HG03432 (cell line): ENCODE measurements around the gene PCAT7.
"Not testable (repeated sequence)": the region's sequence is repeated elsewhere in the genome, so short reads cannot be mapped to it uniquely, and the experiment has no call there.

Source experiments
- ATAC-seq: cut with Tn5 transposase; IDR thresholded peaks from one replicate; pipeline ENCODE4 v1.9.1; 2021; ENCODE audit warnings: mild to moderate bottlenecking, moderate library complexity; ENCODE audit not compliant: unreplicated experiment

Gene PCAT7

DNA sequence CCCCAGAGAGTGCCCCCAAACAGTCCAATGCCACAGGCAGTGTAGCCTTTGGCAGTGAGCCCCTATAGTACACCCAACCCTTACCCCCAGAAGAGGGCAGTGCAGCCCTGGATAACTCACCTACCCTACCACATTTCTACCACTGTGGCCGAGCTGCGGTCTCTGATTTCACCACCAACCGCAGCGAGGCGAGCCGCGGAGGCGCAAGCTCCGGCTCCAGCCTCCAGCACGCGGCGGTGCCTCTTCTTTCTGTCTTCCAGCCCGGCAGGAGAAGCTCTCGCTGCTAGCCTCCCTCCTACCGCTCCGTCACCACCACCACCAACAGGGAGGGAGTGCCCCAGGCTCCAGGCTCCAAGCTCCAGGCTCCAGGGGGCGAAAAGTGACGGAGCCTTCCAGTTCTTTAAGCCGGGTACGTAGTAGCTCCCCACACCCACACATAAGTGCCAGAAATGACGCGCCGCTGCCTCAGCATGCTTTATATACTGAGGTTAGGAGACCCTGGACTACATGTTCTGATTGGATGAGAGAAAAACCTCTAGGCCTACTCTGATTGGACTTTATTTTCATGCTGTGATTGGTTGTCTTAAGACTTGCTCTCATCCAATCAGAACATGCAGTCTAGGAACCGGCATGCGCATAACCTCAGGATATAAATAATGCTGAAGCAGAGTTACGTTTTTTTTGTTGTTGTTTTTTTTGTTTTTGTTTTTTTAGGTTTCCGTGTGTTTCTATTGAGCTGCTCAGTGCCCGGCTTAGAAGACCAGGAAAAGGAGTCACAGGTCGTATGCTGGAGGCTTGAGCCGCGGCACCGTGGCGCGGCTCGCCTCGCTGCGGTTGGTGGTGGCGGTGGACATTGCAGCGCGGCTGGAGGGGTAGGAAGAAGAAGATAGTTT lies at the start of gene PCAT7:
TSS of gene PCAT7 (plus strand) at position 645 of the 893 bp plus-strand sequence.
- ATAC-seq = no peak

DNA sequence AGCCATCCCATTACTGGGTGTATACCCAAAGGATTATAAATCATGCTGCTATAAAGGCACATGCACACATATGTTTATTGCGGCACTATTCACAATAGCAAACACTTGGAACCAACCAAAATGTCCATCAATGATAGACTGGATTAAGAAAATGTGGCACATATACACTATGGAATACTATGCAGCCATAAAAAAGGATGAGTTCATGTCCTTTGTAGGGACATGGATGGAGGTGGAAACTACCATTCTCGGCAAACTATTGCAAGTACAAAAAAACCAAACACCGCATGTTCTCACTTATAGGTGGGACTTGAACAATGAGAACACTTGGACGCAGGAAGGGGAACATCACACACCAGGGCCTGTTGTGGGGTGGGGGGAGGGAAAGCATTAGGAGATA lies 48.5 kb upstream of the PCAT7 start:
- ATAC-seq = not testable (repeated sequence)

DNA sequence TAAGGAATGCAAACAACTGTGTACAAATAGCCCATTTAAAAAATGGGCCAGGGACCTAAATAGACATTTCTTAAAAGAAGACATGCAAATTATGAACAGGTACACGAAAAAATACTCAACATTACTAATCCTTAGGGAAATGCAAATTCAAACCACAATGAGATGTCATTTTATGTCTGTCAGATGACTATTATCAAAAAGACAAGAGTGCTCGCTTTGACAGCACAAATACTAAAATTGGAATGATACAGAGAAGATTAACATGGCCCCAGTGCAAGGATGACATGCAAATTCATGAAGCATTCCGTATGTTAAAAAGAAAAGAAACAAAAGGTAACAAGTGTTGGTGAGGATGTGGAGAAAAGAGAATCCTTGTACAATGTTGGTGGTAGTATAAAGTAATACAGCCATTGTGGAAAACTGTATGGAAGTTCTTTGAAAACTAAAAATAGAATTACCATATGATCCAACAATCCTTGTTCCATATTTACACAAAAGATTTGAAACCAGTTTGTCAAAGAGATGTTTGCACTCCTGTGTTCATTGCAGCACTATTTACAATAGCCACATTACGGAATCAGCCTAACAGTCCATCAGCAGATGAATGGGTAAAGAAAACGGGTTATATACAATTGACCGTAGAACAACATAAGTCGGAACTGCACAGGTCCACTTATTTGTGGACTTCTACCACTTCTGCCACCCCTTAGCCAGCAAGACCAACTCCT lies 47.2 kb upstream of the PCAT7 start:
- no peak for ATAC-seq

DNA sequence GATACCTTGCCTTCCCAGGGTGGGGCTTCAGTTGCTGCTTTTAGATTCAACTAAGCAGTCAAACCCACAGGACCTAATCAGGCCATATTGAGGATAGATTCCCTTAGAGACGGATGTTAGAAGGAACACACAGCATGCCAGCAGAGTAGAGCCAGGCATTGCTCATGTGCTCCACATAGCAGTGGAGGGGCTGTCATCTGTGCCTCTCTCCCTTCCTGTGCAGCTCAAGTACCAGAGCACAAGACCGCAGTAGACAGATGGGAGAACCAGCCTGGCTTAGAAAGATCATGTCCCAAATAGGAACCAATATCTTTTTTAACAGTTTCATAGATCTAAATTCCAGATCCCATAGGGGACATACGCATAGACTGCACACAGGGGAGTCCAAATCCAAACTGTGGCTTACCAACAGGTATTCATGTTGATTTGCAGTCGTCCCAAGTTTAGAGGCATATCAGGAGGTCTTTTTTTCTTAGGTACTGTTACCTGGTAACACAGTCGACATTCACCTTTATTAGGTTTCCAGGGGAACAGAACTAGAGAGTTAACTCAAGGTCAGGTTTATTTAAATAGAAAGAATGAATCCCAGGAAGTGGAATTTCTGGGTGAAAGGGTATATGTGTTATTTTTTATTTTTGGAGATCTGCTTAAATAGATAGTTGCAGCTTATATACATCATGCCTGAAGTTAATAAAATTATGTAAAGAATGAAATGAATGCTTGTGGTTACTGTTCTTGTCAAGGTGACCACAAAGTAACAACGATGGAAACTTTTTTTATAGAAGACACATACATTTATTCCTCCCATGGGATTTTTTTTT lies 43.5 kb upstream of the PCAT7 start:
- no peak for ATAC-seq

DNA sequence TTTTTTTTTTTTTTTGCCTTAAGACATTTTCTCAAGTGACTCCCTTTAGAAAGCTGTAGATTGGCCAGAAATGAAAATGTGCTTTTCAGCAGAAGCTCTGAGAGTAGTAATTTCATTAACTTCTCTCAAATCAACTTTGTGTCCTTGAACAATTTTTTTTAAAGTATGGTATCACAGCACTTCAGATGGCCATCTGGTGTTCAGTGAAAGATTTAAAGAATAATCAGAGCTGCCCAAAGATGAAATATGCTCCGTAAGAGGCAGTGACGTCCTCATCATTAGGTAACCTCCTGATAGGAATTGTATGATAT lies 43.0 kb upstream of the PCAT7 start:
- no peak for ATAC-seq

GRCh38 chr9:94514722-94515121 lies 40.2 kb upstream of the PCAT7 start:
- ATAC-seq = no peak

GRCh38 chr9:94517254-94517653 lies 37.6 kb upstream of the PCAT7 start:
- no peak for ATAC-seq

DNA sequence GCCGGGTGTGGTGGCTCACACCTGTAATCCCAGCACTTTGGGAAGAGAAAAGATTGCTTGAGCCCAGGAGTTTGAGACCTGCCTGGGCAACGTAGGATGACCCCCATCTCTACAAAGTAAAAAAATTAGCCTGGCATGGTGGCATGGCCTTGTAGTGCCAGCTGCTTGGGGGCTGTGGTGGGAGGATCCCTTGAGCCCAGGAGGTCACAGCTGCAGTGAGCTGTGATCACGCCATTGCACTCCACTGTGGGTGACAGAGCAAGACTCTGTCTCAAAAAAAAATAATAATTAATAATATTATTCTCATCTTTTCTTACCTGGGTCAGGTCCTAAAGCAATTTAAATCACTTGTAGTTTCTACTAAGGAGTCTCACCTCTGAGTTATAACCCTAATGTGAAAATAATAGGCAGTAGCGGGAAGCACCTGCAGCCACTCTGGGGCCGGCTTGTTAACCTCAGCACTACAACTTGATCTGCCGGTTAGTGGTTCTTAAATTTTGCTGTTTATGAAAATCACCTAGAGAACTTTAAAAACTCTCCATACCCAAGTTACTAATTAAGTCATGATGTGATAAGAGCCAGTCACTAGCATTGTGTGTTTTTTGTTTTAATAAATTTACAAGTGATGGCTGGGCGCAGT lies 29.4 kb upstream of the PCAT7 start:
- no peak for ATAC-seq

- no peak for ATAC-seq
These were observed 28.6 kb upstream of the PCAT7 start for GRCh38 chr9:94526271-94526670.

DNA sequence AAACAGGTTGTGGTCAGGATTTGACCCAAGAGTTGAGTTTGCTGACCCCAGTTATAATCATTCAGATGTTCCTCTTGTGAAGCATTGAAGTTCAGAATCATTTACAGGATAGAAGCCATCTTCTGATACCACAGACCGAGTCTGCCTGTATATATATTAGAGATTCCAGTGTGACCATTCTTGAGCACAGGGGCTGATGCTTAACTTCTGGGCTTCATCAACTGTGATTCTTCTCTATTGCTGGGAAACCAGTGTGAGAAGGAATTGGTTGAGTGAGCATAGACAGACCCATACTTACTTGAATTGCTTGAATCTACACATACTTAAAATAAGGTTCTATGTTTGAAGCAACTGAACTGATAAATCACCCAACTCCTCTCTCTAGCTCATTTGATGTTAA lies 27.9 kb upstream of the PCAT7 start:
- no peak for ATAC-seq

- no peak for ATAC-seq
These were observed 26.0 kb upstream of the PCAT7 start for GRCh38 chr9:94528886-94529285.

DNA sequence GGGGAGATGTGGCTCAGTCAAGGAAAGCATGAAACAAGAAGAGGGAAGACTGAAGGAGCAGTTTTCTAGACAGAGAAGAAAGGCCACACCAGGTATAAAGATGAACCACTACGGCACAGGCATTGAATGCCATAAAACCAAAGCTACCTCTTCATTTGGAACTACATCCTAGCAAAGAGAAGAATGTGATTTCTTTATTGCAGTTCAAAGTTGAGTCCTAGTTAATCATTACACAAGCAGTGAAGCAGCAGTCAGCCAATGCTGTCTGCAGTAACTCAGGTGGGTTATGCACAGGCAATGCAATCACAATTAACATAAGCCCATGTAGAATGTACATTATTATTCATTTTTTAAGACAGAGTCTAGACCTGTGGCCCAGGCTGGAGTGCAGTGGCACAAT lies 21.7 kb upstream of the PCAT7 start:
- no peak for ATAC-seq

- ATAC-seq = no peak
These were observed 21.3 kb upstream of the PCAT7 start for GRCh38 chr9:94533601-94534000.

DNA sequence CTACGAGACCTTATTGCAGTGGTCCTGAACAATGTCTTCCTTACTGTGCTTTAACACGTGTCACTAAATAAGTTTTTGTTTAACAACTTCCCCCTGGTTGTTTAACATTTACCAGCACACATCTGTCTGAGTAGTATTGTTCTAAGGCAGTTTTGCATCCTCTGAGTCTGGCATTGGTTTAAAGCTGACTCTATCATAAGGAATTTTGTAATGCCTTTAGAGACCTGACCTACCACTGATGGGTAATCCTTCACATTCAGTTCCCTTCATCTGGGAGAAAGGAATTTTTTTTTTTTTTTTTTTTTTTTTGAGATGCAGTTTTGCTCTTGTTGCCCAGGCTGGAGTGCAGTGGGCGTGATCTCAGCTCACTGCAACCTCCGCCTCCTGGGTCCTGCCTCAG lies 20.0 kb upstream of the PCAT7 start:
- ATAC-seq = no peak

GRCh38 chr9:94538908-94539307 lies 16.0 kb upstream of the PCAT7 start:
- ATAC-seq = no peak

GRCh38 chr9:94544335-94544734 lies 10.5 kb upstream of the PCAT7 start:
- not testable (repeated sequence) for ATAC-seq

- ATAC-seq = no peak
These were observed 8.9 kb upstream of the PCAT7 start for GRCh38 chr9:94545940-94546339.

GRCh38 chr9:94553029-94553938 lies 1.6 kb upstream of the PCAT7 start:
- no peak for ATAC-seq

DNA sequence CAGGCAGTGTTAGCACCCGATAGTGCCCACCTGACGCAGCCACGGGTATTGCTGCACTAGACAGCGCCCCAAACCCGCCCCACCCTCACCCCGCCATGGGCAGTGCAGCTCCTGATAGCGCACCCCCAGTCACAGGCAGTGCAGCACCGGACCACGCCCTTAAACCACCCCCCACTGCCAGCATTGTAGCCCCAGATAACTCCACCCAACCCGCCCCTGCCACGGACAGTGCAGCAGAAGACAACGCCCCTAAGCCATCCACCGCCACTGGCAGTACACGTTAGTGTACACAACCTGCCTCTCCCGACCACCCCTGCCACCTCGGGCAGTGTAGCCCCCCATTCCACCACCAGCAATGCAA lies 825 bp upstream of the PCAT7 start:
- ATAC-seq = no peak

- no peak for ATAC-seq
These were observed 2.5 kb downstream of the PCAT7 start for GRCh38 chr9:94557376-94557775.
